ENCODE data around the gene JAM3.

The JAM3 gene

DNA sequence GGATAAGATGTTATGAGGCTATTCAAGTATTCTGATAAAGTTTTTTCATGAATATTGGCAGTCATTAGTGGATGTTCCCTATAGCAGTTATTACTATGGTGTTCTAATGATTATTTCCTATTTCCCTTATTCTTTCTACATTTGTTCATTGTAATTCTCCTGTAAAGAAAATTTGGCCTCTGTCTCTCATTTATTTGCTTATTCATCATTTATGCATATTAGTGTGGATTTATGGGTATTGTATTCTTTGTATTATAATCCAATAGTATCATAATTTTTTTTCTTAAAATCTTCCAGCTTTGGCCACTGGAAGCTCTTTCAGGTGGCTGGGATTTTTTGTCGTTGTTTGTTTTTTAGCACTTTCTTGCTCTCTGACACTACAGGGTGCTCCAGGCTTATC, 47.3 kb downstream of the JAM3 start:
- DNase-seq = no peak

DNA sequence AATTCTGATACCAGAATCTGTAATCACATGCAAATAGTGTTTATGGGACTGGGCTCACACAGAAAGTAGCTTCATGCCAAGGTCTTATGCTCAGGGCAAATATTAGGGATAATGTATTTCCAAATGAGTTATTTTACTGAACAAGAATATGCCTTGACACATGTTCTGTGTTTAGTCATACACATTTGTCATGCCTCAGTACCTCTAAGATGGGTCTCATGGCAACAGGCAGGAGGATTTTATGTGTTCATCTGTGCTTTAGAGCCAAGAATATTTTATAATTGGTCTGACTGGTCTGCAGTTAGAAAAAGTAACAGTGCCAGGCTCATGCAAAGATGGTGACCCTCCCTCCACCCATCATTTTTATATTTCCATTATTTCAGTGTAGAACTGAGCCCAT, 49.1 kb downstream of the JAM3 start:
- no peak for DNase-seq

DNA sequence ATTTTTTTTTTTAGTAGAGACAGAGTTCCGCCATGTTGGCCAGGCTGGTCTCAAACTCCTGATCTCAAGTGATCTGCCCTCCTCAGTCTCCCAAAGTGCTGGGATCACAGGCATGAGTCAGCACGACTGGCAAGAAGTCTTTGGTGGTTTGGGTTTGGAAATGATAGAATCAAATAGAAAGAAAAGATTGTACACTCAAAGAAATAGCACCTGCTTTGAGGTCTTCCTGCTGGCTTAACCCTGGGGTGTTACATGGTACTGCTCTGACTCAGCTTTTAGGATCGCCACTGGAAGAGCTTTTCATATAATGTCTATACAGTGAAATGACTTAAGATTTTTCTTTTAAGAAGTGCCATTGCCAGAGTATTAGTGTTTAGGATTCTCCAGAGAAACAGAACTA, 50.2 kb downstream of the JAM3 start:
- DNase-seq = peak; percentile 76

DNA sequence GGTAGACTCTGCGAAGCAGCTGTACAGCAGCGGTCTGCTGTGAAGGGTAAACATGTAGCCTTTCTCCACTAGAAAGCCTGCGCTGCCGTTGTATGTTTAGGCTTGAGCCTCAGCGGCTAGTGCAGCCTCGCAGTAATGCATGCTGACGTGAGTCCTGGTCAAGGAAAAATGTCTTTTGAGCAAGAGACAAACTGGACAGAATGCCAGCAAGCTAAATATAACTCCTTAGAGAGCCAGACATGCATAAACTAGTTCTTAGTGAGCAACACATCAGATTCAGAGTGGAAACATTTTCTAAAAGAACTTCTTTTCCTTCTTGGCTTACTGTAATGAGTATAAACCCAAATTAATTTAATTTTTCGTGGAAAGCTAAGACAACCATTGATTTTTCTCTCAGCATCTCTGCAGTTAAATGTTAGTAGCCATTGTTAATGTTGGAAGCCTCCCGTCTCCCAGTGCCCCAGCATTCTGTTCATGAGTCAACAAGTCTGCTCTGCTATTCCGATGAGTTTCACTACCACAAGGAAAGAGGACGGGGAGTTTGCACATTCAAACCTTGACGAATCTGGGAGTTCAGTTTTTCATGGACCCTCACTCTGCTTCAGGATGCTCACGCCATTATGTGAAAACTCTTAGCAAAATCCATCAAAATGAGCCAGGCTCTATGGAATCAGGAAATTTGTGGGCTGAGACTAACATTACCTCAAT, 51.4 kb downstream of the JAM3 start:
- DNase-seq = peak; percentile 61

DNA sequence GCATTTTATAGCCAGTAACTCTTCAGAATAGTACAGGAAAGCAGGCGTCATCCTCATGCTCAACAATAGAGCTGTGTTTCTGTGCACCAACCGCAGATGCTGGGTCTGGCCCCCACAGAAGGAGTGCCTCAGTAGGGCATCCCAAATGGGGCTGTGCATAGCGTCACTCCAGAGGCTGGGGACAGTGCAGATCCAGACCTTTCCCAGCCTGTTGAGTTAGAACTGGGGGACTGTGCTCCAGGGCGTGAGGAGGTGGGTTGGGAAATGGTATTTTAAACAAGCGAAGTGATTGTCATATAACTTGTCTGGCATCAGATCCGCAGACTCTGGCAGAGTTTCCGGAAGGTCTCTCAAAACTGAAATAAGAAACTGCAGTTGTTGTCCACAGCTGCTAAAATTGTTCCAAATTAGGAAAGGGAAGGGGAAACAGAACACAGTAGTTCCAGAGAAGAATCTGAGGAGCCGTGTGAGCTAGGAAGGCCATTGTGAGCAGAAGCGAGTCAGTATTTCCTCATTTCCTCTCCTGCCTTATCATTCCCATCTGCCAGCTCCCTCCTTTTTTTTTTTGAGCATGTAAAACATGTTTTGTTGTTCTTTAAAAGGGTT, 52.2 kb downstream of the JAM3 start:
- peak; percentile 52 for DNase-seq

DNA sequence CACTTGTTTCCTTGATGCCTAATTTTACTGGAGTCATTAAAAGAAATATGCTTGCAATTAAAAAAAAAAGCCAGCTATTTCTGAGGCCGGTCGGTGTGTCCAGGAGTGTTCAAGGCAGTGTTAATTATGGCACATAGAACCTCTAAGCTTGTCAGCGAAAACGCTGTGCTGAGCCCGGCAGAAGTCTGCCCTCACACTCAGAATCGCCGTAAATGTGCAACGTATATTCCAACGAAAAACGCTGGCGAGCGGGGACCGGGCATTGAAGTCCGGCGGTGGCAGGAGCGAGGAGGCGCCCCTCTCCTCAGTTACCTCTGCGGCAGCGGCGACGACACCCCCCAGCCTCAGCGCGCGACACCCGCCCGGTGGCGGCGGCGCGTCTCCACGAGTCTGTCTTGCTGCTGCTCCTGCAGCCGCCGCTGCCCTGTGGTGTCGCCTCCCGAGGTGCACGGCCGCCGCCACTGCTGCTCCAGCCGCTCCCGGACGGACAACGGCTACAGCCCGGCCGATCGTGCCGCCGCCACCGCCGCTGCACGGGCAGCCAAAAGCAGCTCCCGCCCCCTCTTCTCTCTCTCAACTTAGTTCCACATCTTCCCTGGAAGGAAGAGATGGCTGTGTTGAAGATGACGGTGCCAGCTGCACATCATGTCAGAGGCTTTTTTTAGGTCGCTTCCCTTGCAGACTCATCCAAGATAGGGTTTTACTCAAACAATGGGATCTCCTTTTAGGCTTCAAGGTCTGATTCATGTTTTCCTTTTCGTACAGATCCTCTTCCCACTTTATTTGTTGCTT, 56.0 kb downstream of the JAM3 start:
- DNase-seq = peak; percentile 39

DNA sequence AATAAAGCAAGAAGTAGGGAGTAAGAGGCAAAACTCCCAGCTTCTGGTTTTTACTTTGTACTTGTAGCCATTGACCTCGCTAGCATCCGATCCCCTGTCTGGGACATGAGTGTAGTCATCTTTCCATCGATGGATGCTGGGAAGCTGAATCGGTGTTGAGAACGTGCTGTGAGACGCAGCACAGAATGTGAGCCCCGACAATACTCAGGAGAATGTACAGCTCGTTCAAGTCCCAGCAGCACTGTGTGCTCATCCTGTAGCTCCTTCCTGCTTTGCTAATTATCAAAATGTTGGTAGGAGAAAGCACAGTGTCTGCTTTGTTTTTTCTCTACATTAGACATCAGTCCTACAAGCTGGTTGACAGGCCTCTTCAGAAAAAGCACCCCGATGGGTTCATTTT, 56.6 kb downstream of the JAM3 start:
- no peak for DNase-seq

DNA sequence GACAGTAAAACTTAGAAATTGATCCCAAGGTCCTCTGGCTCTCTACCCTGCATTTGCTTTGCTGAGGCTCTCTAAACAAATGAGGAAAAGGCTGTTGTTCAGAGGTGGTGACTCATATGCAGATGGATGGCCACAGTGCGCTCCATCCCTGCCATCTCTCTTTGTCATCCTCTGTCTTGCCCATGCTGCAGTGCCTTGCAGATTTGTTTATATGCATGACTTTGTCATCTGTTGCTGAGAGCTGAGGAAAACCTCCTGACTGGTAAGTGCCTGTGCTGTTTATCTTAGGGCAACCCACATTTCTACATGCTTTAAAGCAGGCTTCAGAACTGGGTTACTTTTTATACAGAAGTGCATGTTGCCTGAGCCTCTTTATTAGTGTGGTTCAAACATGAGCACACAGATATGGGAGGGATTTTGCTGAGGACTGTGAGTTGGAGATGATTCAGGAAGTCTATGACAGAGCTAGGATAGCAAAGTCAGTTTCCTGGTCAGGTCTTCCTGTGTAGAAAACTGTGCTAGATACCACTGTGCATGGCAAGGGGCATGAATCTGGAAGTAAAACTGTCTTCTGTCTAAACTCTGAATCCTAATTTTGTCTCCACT, 57.4 kb downstream of the JAM3 start:
- peak; percentile 91 for DNase-seq

DNA sequence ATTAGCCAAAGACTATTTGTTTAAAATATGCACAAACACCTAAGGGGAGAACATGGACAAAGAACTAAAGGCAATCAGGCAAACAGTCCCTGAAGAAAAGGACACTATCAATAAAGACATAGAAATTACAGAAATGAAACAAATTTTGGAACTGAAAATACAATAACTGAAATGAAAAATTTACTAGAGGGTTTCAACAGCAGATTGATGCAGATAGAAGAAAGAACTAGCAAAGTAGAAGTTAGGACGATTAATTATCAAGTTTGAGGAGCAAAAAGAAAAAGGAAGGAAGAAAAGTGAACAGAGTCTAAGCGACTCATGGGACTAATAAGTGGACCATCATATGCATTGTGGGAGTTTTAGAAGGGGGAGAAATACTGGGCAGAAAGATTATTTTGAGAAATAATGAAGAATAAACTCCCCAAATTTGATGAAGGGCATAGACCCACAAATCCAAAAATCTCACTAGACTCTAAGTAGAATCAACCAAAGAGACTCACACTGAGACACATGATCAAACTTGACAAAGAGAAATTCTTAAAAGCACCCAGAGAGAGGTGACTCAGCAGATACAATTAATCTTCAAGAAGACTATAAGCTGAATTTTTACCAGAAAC, 62.9 kb downstream of the JAM3 start:
- DNase-seq = no peak

DNA sequence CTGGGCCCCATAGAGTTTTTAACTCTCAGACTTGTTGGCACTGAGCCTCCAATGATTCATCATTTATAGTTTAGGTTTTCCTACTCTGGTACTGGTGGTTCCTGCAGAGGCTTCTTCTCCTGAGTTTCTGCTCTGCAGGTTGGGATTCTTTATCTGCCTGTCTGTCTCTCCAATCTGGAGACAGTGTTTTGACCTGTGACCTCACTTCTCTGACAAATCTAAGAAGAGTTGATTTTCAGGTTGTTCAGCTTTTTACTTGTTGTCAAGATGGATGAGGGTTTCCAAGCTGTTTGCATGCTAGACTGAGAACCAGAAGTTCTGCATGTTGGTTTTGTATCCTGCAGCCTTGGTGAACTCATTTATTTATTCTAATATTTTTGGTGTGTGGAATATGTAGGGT, 63.9 kb downstream of the JAM3 start:
- peak; percentile 13 for DNase-seq

DNA sequence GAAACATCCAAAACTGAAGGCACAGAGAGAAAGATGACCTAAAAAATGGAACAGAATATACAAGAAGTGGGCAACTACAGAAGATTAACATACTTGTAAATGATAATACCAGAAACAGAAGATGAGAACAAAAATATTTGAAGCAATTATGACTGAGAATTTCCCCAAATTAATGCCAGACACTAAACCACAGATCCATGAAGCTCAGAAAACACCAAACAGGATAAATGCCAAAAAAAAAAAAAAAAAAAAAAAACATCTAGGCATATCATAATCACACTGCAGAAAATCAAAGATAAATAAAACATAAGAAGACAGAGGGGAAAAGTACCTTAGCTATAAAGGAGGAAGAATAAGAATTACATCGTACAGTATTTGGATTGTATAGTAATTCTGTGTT, 65.3 kb downstream of the JAM3 start:
- no peak for DNase-seq

DNA sequence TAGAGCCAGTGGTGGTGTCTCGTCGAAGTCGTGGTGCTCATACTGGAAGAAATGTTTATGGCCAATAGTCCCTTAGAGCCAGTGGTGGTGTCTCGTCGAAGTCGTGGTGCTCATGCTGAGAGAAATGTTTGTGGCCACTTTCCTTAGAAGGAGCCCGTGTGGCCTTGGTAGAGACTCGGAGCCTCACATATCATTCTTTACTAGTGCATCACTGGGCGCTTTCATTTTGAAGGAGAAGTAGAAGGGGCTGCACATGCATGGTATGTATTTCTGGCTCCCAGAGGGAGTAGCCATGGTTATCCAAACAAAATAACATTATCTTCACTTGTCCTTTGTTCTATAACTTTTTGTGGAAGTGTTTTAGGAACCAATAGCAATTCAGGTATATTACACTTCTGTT, 69.5 kb downstream of the JAM3 start:
- no peak for DNase-seq

DNA sequence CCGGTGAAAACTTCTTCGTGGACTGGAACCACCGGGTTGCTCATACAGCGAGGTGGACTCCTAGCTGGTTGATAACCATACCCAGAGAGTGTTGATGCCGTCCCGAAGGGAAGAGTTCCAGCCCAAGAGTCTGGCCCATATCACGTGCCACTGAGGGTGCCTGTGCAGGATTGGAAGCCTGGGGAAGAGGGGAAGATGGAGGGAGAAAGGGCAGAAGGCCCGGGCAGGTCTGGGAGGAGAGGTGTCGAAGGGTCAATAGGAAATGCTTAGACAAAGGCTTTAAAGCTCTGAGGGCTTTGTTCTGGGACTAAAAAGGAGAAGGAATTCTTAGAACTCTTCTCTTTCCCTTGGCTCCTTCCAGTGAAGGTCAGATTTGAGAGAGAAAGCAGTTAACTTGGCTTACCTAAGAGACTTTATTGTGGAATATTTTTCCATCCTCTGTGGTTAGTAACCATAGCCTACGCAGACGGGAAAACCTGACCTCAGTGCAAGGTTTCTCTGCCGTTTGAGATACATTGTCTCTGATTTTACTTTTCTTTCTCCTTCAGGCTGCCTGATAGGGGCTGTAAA, 70.5 kb downstream of the JAM3 start:
- no peak for DNase-seq

DNA sequence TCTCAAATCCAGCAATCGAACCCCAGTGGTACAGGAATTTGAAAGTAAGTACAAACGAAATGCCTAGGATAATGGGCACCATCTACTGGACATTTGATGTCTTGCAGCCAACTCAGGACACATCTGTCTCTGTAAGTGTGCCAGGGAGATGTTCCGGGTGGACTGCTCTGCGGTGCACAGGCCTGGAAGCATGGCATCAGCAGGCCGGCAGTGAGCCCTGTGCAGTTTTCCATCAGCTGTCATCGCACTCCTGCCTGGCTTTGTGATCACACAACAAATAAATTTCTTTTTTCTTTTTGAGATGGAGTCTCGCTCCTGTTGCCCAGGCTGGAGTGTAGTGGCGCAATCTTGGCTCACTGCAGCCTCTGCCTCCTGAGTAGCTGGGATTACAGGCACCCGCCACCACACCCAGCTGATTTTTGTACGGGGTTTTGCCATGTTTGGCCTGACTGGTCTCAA, 71.0 kb downstream of the JAM3 start:
- DNase-seq = peak; percentile 81

DNA sequence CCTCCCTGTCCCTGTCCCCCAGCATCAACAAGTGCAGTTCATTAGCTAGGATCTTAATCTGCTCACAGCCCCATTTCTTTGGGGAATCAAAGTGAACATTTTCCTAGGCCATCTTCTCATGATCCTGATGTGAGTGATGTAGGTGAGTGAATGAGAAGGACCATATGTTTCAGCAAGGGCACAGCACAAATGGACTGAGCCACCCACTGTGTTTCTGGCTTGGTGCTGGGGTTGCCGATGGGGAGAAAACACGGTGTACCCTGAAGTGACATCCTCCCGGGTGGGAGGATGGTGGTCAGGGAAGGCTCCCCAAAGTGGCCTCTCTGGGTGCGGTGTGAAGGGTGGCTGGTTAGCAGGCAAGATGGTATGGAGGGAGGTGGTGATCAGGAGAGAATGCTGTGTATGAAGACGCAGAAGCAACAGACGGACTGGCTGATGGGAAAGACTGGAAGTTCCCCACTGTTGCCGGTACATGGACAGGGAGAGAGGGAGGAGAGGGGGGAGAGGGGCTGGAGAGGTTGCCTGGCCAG, 72.2 kb downstream of the JAM3 start:
- no peak for DNase-seq

DNA sequence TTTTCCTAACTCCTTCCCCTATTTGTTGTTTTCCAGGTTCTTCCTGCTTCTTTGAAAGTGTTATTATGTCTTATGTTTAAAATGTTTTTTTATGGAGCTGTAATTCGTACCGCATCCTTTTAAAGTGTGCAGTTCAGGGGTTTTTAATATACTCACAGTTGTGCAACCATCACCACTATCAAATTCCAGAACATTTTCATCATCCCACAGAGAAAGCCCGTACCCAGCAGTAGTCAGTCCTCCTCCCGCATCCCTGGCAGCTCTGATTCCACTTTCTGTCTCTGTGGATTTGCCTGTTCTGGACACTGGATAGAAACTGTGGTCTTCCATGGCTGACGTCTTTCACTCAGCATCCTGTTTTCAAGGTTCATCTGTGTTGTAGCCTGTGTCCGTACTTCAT, 73.7 kb downstream of the JAM3 start:
- DNase-seq = peak; percentile 43

DNA sequence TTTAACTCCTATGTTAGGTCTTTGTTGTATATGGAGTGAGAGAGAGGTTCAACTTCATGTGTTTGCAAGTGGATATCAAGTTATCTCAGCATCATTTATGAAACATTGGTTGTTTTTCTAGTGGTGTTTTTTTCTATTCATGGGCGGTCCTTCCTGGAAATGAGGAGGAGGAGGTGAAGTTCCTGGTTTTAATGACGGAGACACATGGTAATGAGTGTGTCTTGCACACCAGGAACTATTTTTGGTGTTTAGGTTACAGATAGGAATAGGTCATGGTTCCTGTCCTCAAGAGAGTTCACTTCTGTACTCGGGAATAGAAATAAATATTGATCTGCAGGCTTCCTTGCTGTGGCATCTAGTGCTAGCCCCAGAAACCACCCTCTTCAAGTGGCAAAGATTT, 74.9 kb downstream of the JAM3 start:
- DNase-seq = no peak

DNA sequence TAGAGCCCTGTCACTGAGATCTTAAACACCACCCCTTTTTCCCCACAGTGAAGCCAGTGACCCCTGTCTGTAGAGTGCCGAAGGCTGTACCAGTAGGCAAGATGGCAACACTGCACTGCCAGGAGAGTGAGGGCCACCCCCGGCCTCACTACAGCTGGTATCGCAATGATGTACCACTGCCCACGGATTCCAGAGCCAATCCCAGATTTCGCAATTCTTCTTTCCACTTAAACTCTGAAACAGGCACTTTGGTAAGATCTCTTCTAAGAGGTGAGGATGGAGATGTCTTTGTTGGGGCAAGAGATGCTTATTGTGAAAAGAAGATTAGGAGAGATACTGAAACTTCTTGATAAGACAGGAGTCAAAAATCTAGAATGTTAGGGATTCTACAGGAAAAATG, 75.9 kb downstream of the JAM3 start:
- no peak for DNase-seq

DNA sequence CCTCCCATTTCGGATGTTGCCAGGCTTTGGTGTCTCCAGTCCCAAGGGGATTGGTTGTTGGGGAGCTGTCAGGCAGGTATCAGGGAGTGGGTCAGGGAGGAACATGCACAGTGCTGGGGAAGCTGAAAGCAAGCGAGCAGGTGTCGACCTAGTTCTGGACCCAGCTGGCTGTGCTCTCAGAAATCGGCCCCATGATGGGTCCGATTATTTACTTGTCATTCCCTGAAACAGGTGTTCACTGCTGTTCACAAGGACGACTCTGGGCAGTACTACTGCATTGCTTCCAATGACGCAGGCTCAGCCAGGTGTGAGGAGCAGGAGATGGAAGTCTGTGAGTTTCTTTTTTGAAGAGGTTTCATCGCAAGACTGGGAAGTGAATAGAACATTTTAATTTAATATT, 76.8 kb downstream of the JAM3 start:
- DNase-seq = no peak

DNA sequence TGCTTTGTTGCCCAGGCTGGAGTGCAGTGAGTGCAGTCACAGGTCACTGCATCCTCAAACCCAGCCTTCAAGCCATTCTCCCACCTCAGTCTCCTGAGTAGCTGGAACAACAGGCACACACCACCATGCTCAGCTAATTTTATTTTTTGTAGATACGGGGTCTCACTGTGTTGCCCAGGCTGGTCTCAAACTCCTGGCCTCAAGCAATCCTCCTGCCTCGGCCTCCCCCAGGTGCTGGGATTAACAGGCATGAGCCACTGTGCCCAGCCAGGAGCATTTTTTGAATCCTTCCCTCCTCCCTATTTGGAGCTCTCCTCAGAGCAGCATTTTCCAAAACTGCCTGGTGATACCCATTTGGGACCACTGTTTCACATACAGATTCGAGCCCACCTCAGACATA, 77.7 kb downstream of the JAM3 start:
- no peak for DNase-seq

DNA sequence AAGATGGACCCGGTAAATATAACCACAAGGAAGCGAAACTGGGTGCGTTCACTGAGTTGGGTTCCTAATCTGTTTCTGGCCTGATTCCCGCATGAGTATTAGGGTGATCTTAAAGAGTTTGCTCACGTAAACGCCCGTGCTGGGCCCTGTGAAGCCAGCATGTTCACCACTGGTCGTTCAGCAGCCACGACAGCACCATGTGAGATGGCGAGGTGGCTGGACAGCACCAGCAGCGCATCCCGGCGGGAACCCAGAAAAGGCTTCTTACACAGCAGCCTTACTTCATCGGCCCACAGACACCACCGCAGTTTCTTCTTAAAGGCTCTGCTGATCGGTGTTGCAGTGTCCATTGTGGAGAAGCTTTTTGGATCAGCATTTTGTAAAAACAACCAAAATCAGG, 80.5 kb downstream of the JAM3 start:
- DNase-seq = no peak

DNA sequence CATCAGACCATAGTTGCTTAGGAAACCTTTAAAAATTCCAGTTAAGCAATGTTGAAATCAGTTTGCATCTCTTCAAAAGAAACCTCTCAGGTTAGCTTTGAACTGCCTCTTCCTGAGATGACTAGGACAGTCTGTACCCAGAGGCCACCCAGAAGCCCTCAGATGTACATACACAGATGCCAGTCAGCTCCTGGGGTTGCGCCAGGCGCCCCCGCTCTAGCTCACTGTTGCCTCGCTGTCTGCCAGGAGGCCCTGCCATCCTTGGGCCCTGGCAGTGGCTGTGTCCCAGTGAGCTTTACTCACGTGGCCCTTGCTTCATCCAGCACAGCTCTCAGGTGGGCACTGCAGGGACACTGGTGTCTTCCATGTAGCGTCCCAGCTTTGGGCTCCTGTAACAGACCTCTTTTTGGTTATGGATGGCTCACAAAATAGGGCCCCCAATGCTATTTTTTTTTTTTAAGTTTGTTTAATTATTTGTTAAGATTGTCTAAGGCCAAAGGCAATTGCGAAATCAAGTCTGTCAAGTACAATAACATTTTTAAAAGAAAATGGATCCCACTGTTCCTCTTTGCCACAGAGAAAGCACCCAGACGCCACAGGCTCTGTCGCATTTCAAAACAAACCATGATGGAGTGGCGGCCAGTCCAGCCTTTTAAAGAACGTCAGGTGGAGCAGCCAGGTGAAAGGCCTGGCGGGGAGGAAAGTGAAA, 81.5 kb downstream of the JAM3 start:
- DNase-seq = no peak

Measured in EL (cell line).